Mucosa of rectum (tissue), 2 donors: ENCODE measurements around the gene DAB1.

Experiments
- H3K27ac ChIP-seq, 2 donors: one replicate each; pipeline ENCODE4 v1.7.0; 2013; ENCODE audit warnings: inconsistent platforms in 2 of 2, low read depth in 2 of 2, low read length in 2 of 2
- H3K27me3 ChIP-seq, 2 donors: one replicate each; pipeline ENCODE4 v1.7.0; 2013; ENCODE audit warnings: low read length in 2 of 2; ENCODE audit not compliant: control insufficient read depth in 2 of 2, insufficient read depth in 2 of 2
- H3K36me3 ChIP-seq, 2 donors: one replicate each; pipeline ENCODE4 v1.7.0; 2013; ENCODE audit warnings: low read length in 2 of 2; ENCODE audit not compliant: control insufficient read depth in 2 of 2, insufficient read depth in 2 of 2
- H3K4me1 ChIP-seq, 2 donors: one replicate each; pipeline ENCODE4 v1.7.0; 2013; ENCODE audit warnings: low read length in 2 of 2, mild to moderate bottlenecking in 1 of 2; ENCODE audit not compliant: control insufficient read depth in 2 of 2, insufficient read depth in 2 of 2
- H3K4me3 ChIP-seq, 2 donors: one replicate each; pipeline ENCODE4 v1.7.0; 2013; ENCODE audit warnings: low read length in 2 of 2
- H3K9ac ChIP-seq, 2 donors: one replicate each; pipeline ENCODE4 v1.7.0; 2013; ENCODE audit warnings: low read length in 2 of 2, low read depth in 1 of 2, mild to moderate bottlenecking in 1 of 2
- H3K9me3 ChIP-seq, 2 donors: one replicate each; pipeline ENCODE4 v1.7.0; 2013; ENCODE audit warnings: low read length in 2 of 2; ENCODE audit not compliant: control insufficient read depth in 2 of 2
- donor health status: healthy.
- donor health status: Normal muscosa, but diverticular disease.

Gene DAB1

GRCh38 chr1:57165546-57165945, 258.3 kb downstream of the DAB1 start:
- no peak overlapping the region for H3K9ac ChIP-seq
- H3K4me3 ChIP-seq = no peak overlapping the region
- no peaks in the 10 kb centered on the region for H3K9me3 ChIP-seq
- H3K4me1 ChIP-seq = no peaks in the 10 kb centered on the region
- no peaks in the 10 kb centered on the region for H3K27me3 ChIP-seq
- no peak overlapping the region for H3K27ac ChIP-seq
- H3K36me3 ChIP-seq = no peaks in the 10 kb centered on the region

DNA sequence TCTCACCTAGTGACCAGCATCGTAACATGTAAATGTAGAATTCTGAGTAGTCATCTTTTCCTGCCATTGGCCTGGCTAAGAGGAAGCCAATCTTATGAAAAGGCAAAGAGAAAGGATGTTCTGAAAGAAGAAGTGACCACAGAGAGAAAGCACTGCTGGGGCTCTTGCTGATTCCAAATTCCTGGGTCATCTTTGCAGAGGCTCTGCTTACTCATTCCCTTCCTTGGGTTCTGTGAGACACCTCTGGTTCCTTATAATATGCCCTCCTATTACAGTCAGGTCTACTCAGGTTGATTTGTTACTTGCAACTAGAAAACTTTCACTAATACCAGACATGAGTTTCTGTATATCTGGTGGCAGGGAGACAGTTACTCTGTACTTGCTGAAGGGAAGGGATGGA, 259.3 kb downstream of the DAB1 start:
- Histone ChIP-seq H3K4me1 (no peaks in the 10 kb centered on the region), H3K27ac (no peak overlapping the region), H3K9me3 (no peaks in the 10 kb centered on the region), H3K36me3 (no peaks in the 10 kb centered on the region), H3K9ac (no peak overlapping the region), H3K4me3 (no peak overlapping the region), H3K27me3 (no peaks in the 10 kb centered on the region)

DNA sequence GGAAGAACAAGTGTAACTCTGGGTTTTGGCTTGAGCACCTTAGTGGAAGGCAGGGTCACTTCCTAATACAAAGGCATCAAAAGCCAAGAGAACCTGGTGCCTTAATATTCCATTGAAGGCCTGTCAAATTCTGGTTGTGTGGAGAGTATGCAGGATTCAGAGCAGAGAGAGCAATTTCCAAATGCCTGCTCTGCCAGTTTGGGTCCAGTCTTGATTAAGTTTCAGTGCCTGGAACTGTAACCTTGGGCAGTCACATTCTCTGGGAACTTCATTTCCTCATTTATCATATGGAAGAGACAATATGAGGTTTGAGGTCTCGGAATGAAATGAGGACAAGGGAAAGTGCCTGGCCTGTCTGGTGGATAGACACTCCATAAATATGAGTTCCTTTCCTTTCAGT, 260.1 kb downstream of the DAB1 start:
- H3K4me3 ChIP-seq = no peak overlapping the region
- H3K27me3 ChIP-seq = no peaks in the 10 kb centered on the region
- H3K9me3 ChIP-seq = no peaks in the 10 kb centered on the region
- H3K36me3 ChIP-seq = no peaks in the 10 kb centered on the region
- H3K9ac ChIP-seq = no peak overlapping the region
- H3K27ac ChIP-seq = no peak overlapping the region
- no peaks in the 10 kb centered on the region for H3K4me1 ChIP-seq

DNA sequence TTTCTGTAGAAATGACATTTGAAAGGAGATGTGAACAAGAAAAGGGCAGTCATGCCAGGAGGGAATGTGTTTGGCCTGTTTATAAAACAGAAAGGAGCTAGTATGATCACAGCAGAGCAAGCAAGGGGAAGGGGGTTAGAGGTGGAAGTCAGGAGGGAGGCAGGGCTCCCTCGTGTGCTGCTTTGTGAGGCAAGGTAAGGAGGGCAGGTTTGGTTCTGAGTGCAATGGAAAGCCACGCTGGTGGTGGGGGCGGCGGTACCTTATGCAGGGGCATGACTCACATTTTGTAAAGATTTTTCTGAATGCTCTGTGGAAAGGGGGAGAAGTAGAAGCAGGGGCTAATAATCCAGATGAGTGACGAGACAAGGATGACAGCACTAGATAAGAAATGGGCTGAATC, 260.5 kb downstream of the DAB1 start:
- H3K27me3 ChIP-seq = no peaks in the 10 kb centered on the region
- H3K4me3 ChIP-seq = no peak overlapping the region
- H3K9ac ChIP-seq = no peak overlapping the region
- no peaks in the 10 kb centered on the region for H3K36me3 ChIP-seq
- H3K9me3 ChIP-seq = no peaks in the 10 kb centered on the region
- H3K4me1 ChIP-seq = no peaks in the 10 kb centered on the region
- H3K27ac ChIP-seq = no peak overlapping the region

GRCh38 chr1:57162607-57163261, 261.1 kb downstream of the DAB1 start:
- no peak overlapping the region for H3K27ac ChIP-seq

DNA sequence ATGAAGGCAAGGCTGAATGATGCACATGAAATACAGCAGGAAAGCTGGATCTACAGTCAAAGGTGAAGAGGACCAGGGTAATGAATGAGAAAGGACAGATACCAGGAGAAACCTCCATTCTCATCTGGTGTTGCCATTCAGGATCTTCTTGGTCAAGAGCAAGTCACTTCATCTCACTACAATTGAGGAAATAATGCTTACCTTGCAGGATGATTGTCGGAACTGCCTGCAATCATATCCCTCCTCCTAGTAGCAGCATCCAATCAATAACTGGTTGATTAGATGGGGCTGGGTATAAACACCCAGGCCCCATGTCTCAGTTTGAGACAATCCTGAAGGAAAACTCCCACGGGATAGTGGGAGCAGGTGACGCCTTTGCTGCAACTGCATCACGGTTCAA, 263.3 kb downstream of the DAB1 start:
- Histone ChIP-seq H3K27me3 (no peaks in the 10 kb centered on the region), H3K36me3 (no peaks in the 10 kb centered on the region), H3K4me1 (no peaks in the 10 kb centered on the region), H3K9ac (no peak overlapping the region), H3K27ac (no peak overlapping the region), H3K4me3 (no peak overlapping the region), H3K9me3 (no peaks in the 10 kb centered on the region)

More at GRCh38 chr1:57162607-57163261, 261.1 kb downstream of the DAB1 start:
- Histone ChIP-seq H3K9me3 (no peaks in the 10 kb centered on the region), H3K4me1 (no peaks in the 10 kb centered on the region), H3K9ac (no peak overlapping the region), H3K4me3 (no peak overlapping the region), H3K27me3 (no peaks in the 10 kb centered on the region), H3K36me3 (no peaks in the 10 kb centered on the region)

- Histone ChIP-seq H3K9me3 (no peaks in the 10 kb centered on the region), H3K27ac (no peak overlapping the region), H3K9ac (no peak overlapping the region), H3K36me3 (no peaks in the 10 kb centered on the region), H3K27me3 (no peaks in the 10 kb centered on the region), H3K4me1 (no peaks in the 10 kb centered on the region), H3K4me3 (no peak overlapping the region)
Measured at GRCh38 chr1:57158604-57158998, 265.3 kb downstream of the DAB1 start.

DNA sequence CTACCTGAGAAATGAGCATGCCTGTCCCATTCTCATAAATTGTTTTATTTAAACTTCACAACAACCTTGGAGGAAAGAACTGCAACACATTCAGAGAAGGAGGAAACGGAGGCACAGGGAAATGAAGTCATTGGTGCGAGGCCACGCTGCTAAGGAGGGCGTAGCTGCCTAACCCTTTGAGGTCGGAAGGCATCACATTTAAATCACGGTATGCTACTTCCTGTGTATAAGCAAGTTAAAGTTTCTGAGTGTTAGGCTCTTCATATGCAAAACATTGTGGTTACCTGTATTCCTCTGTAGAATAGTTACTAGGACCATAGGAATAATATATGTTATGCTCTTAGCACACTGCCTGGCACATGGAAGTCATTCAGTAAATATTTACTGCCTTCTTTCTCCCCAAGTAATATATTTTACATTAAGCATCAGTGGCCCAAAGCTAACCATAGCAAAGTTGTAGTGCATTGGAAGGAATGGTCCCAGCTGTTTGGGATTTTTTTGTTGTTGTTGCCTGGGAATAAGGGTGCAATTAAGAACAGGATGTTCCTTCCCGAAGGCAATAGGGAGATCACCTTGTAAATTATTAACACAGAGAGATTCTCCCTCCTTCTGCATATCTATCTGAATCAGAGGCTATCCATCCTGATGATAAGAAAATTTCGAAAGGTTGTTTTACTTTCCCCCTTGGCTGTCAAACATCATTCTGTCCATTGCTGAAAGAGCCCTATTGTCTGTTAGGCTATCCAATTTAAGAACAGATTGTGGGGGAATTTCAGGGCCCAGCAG, 265.8 kb downstream of the DAB1 start:
- Histone ChIP-seq H3K36me3 (no peaks in the 10 kb centered on the region), H3K4me3 (no peak overlapping the region), H3K4me1 (no peaks in the 10 kb centered on the region), H3K9ac (no peak overlapping the region), H3K9me3 (no peaks in the 10 kb centered on the region), H3K27me3 (no peaks in the 10 kb centered on the region), H3K27ac (no peak overlapping the region)

- no peaks in the 10 kb centered on the region for H3K27me3 ChIP-seq
- no peak overlapping the region for H3K9ac ChIP-seq
- no peak overlapping the region for H3K27ac ChIP-seq
- no peak overlapping the region for H3K4me3 ChIP-seq
- no peaks in the 10 kb centered on the region for H3K4me1 ChIP-seq
- no peaks in the 10 kb centered on the region for H3K9me3 ChIP-seq
- no peaks in the 10 kb centered on the region for H3K36me3 ChIP-seq
Measured at GRCh38 chr1:57156907-57157306, 267.0 kb downstream of the DAB1 start.

DNA sequence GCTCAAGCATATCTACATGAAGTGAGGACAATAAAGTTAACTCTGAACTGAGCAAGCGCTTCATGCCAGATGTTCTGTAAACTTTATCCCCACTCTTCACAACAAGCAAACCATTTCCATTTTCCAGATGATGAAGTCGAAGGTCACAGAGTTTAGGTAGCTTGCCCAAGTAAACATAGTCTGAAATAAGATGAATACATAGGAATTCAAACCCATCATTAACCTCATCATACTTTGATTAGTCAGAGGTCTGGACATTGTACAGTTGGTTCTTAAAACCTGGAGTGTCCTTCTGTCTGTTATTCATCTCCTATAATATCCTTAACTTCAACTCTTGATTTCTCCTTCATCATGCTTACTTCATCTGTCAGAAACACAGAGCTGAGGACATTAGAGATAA, 277.8 kb downstream of the DAB1 start:
- Histone ChIP-seq H3K4me1 (no peaks in the 10 kb centered on the region), H3K9me3 (no peaks in the 10 kb centered on the region), H3K4me3 (no peak overlapping the region), H3K27me3 (no peaks in the 10 kb centered on the region), H3K36me3 (no peaks in the 10 kb centered on the region), H3K9ac (no peak overlapping the region), H3K27ac (no peak overlapping the region)
